C4-2B (cell line): Measurements from ENCODE around the gene DHRS1.

Experiments used
- ZFX ChIP-seq: fragments of 450-650 bp; IDR thresholded peaks from 2 replicates; pipeline ENCODE4 v1.6.1; 2017
- TF ChIP-seq, protein P1 (sequence below): fragments of 450-650 bp; conservative IDR thresholded peaks from 2 replicates; pipeline ENCODE4 v1.5.1; 2017; ENCODE audit warnings: mild to moderate bottlenecking

DNA sequence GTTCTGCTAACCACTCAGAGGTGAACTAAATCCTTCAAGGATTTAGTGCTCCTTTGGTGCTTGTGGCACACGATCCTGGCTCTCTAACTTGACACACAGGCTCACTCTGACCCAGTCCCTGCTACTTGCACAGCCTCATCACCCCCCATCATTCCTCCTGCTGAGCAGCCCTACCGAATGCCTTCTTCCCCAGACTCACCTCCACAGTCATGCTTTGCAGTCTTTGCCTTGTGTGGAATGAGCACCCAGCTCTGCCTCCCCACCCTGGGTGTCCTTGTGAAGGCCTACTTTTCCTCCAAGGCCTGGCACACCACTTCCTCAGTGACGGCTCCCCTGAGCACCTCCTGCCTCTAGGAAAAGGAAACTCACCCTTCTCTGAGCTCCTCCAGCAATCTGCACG is 49.2 kb downstream of the DHRS1 start:
- TF ChIP-seq, protein P1, sequence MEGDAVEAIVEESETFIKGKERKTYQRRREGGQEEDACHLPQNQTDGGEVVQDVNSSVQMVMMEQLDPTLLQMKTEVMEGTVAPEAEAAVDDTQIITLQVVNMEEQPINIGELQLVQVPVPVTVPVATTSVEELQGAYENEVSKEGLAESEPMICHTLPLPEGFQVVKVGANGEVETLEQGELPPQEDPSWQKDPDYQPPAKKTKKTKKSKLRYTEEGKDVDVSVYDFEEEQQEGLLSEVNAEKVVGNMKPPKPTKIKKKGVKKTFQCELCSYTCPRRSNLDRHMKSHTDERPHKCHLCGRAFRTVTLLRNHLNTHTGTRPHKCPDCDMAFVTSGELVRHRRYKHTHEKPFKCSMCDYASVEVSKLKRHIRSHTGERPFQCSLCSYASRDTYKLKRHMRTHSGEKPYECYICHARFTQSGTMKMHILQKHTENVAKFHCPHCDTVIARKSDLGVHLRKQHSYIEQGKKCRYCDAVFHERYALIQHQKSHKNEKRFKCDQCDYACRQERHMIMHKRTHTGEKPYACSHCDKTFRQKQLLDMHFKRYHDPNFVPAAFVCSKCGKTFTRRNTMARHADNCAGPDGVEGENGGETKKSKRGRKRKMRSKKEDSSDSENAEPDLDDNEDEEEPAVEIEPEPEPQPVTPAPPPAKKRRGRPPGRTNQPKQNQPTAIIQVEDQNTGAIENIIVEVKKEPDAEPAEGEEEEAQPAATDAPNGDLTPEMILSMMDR: no peak
- TF ChIP-seq ZFX: no peak
